IPS-18a (cell line): ENCODE measurements around the gene FOXO3.

ENCODE experiments used
- H3K27ac ChIP-seq: one replicate; pipeline ENCODE4 v1.5.1; 2013; ENCODE audit warnings: low read length
- H3K27me3 ChIP-seq: one replicate; pipeline ENCODE4 v1.6.1; 2013; ENCODE audit warnings: mild to moderate bottlenecking, low read length; ENCODE audit not compliant: control insufficient read depth, insufficient read depth
- H3K36me3 ChIP-seq: one replicate; pipeline ENCODE4 v1.6.1; 2013; ENCODE audit warnings: low read depth, low read length; ENCODE audit not compliant: control insufficient read depth
- H3K4me1 ChIP-seq: one replicate; pipeline ENCODE4 v1.6.1; 2013; ENCODE audit warnings: low read depth, low read length; ENCODE audit not compliant: control insufficient read depth
- H3K4me3 ChIP-seq: one replicate; pipeline ENCODE4 v1.5.1; 2013; ENCODE audit warnings: low read length
- H3K9ac ChIP-seq: one replicate; pipeline ENCODE4 v1.6.1; 2013; ENCODE audit warnings: mild to moderate bottlenecking, low read length, moderate library complexity
- H3K9me3 ChIP-seq: one replicate; pipeline ENCODE4 v1.6.1; 2013; ENCODE audit warnings: low read depth, low read length; ENCODE audit not compliant: control insufficient read depth

FOXO3 gene

DNA sequence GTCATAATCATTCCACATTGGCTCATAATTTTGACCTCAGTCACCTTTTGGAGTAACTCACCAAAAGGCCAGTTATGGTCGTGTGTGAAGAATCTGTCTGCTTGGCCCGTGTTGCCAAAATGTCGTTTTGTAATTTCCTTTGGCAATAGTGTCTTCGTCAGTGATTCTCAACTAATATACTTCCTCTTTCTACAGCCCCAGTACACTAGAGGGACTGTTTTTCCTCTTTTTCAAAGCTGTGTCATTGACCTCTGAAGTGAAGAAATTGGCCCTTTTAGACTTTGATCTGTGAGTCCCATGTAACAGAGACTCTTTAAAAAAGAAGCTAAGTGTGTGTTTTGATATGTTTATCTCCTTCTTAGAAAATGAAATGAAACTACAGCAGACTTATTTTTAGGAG lies 5.2 kb downstream of the FOXO3 start:
- Histone ChIP-seq H3K9ac (no peak overlapping the region), H3K4me3 (no peak overlapping the region), H3K27me3 (peaks cover 43% of the 10 kb centered on the region), H3K4me1 (peaks cover 18% of the 10 kb centered on the region), H3K36me3 (peaks cover 8% of the 10 kb centered on the region), H3K9me3 (no peaks in the 10 kb centered on the region), H3K27ac (no peak overlapping the region)

- peaks cover 42% of the 10 kb centered on the region for H3K27me3 ChIP-seq
- H3K9ac ChIP-seq = no peak overlapping the region
- H3K36me3 ChIP-seq = peaks cover 8% of the 10 kb centered on the region
- no peak overlapping the region for H3K4me3 ChIP-seq
- H3K27ac ChIP-seq = no peak overlapping the region
- no peaks in the 10 kb centered on the region for H3K9me3 ChIP-seq
- peaks cover 18% of the 10 kb centered on the region for H3K4me1 ChIP-seq
Observed at GRCh38 chr6:108566406-108566805, 5.7 kb downstream of the FOXO3 start.

- Histone ChIP-seq H3K9ac (no peak overlapping the region), H3K4me3 (no peak overlapping the region), H3K27me3 (peaks cover 25% of the 10 kb centered on the region), H3K4me1 (peaks cover 9% of the 10 kb centered on the region), H3K36me3 (peaks cover 8% of the 10 kb centered on the region), H3K9me3 (no peaks in the 10 kb centered on the region), H3K27ac (no peak overlapping the region)
Observed at GRCh38 chr6:108568101-108568500, 7.4 kb downstream of the FOXO3 start.

- no peaks in the 10 kb centered on the region for H3K9me3 ChIP-seq
- peaks cover 19% of the 10 kb centered on the region for H3K27me3 ChIP-seq
- peaks cover 4% of the 10 kb centered on the region for H3K4me1 ChIP-seq
Observed at GRCh38 chr6:108568551-108569305, 8.0 kb downstream of the FOXO3 start.

DNA sequence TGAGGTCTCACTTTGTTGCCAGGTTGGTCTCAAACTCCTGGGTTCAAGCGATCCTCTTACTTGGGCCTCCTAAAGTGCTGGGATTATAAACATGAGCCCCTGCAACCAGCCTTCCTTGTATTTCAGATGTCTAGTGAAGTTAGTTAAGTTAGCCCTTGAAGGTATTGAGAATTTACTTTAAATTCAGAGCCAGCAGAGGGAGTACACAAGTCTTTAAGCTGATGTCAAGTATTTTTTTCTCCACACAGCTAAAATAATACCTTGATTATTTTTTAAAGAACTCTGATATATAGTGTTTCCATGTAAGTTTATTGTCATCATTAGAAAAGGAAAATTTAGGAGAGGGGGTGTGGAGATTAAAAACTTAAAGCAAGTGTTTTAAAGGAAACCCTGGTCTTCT lies 9.8 kb downstream of the FOXO3 start:
- H3K9me3 ChIP-seq = no peaks in the 10 kb centered on the region
- peaks cover 8% of the 10 kb centered on the region for H3K36me3 ChIP-seq
- H3K4me3 ChIP-seq = no peak overlapping the region
- peaks cover 1% of the 10 kb centered on the region for H3K27me3 ChIP-seq
- H3K27ac ChIP-seq = no peak overlapping the region
- no peaks in the 10 kb centered on the region for H3K4me1 ChIP-seq
- no peak overlapping the region for H3K9ac ChIP-seq

More at GRCh38 chr6:108568551-108569305, 8.0 kb downstream of the FOXO3 start:
- H3K27ac ChIP-seq = no peak overlapping the region
- peaks cover 8% of the 10 kb centered on the region for H3K36me3 ChIP-seq
- H3K4me3 ChIP-seq = no peak overlapping the region
- H3K9ac ChIP-seq = no peak overlapping the region

- no peak overlapping the region for H3K4me3 ChIP-seq
- H3K27ac ChIP-seq = no peak overlapping the region
- no peaks in the 10 kb centered on the region for H3K4me1 ChIP-seq
- no peaks in the 10 kb centered on the region for H3K36me3 ChIP-seq
- no peak overlapping the region for H3K9ac ChIP-seq
- H3K9me3 ChIP-seq = no peaks in the 10 kb centered on the region
- H3K27me3 ChIP-seq = no peaks in the 10 kb centered on the region
Observed at GRCh38 chr6:108574457-108575141, 13.9 kb downstream of the FOXO3 start.

DNA sequence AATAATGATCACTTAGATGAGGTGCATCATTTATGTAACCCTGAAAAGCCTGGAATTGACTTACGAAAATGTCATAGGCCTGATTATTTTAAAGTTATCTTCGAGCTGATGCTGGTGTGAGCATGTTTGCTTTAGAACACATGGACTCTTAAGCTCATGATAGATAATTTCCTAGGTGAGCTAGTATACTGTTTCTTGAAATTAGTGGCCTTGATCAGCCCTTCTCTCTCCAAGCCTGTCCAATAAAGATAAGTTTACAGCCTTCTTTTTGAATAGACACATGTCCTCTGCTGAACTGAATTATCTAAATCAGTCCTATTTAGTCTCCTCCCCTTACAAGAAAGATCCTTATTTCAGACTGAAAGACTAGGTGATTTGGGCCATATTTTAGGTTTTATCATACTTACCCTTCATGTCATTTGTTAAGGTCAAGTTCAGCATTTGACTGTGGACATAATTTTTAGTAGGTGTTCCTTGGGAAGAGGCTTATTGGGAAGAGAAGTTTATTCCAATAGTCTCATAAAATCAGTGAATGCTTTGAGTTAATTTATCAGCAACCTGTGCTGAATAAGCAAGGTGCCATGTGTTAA lies 15.3 kb downstream of the FOXO3 start:
- no peaks in the 10 kb centered on the region for H3K27me3 ChIP-seq
- H3K4me3 ChIP-seq = no peak overlapping the region
- no peaks in the 10 kb centered on the region for H3K9me3 ChIP-seq
- no peak overlapping the region for H3K9ac ChIP-seq
- no peaks in the 10 kb centered on the region for H3K36me3 ChIP-seq
- H3K27ac ChIP-seq = no peak overlapping the region
- no peaks in the 10 kb centered on the region for H3K4me1 ChIP-seq

DNA sequence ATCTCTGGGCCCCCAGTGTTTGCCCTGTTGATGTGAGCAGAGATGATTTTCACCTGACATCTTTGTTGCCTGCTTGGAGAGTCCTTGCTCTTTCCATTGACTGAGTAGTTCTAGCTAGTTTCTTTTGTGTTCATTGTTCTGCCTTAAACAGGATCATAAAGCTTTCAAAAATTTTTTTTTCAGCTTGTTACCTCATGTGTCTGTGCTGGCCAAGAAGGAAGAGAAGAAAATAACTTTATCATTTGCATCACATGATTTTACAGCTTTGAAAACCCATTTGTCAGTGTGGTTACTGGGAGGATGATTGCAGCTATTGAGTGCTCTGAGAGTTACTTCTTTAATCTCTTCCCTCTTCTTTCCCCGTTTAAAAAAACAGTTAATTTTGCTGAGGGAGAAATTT lies 16.0 kb downstream of the FOXO3 start:
- H3K4me3 ChIP-seq = no peak overlapping the region
- no peak overlapping the region for H3K9ac ChIP-seq
- H3K36me3 ChIP-seq = no peaks in the 10 kb centered on the region
- no peaks in the 10 kb centered on the region for H3K9me3 ChIP-seq
- H3K27me3 ChIP-seq = no peaks in the 10 kb centered on the region
- no peak overlapping the region for H3K27ac ChIP-seq
- H3K4me1 ChIP-seq = peaks cover under 1% of the 10 kb centered on the region

DNA sequence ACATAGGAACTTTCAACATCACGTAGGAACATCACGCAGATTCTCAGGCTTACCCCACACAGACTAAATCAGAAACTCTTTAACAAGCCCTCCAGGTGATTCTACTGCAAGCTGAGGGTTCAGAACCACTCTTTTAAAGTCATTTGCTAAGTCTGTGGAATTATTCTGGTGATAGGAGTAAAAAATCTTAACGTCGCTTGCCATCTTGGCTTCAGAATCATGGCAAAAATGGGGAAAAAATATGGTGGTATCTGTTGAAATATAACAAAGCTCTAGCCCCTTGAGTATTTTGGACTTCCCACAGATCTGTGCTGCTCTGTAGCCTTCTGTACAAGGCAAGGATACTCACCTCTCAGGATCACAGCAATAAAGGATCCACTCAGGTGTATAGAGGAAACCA lies 17.4 kb downstream of the FOXO3 start:
- no peaks in the 10 kb centered on the region for H3K36me3 ChIP-seq
- H3K27me3 ChIP-seq = no peaks in the 10 kb centered on the region
- H3K27ac ChIP-seq = no peak overlapping the region
- no peak overlapping the region for H3K9ac ChIP-seq
- no peaks in the 10 kb centered on the region for H3K9me3 ChIP-seq
- peaks cover 15% of the 10 kb centered on the region for H3K4me1 ChIP-seq
- H3K4me3 ChIP-seq = no peak overlapping the region

- Histone ChIP-seq H3K36me3 (no peaks in the 10 kb centered on the region), H3K4me1 (peaks cover 15% of the 10 kb centered on the region), H3K9me3 (no peaks in the 10 kb centered on the region), H3K27me3 (no peaks in the 10 kb centered on the region), H3K4me3 (no peak overlapping the region), H3K9ac (no peak overlapping the region), H3K27ac (no peak overlapping the region)
Observed at GRCh38 chr6:108578595-108579327, 18.0 kb downstream of the FOXO3 start.

GRCh38 chr6:108579328-108579721 lies 18.6 kb downstream of the FOXO3 start:
- H3K27ac ChIP-seq = no peak overlapping the region
- no peaks in the 10 kb centered on the region for H3K9me3 ChIP-seq
- H3K27me3 ChIP-seq = no peaks in the 10 kb centered on the region
- peaks cover 15% of the 10 kb centered on the region for H3K4me1 ChIP-seq
- H3K4me3 ChIP-seq = no peak overlapping the region
- H3K36me3 ChIP-seq = no peaks in the 10 kb centered on the region
- no peak overlapping the region for H3K9ac ChIP-seq
